AG04450 (cell line): ENCODE measurements around the gene DNAAF6. TPM values are rescaled to one million over a fixed set of nuclear protein-coding genes. Genes with fewer than 3 reads are reported as not detected.

Source experiments
- CTCF ChIA-PET: fragments of 300-600, 350-600 bp; formaldehyde crosslinking; extraction: SDS; loops from one replicate; lab custom pipeline; 2022; ENCODE audit warnings: antibody characterized with exemption, inconsistent platforms; lab: Charles Lee
- POLR2A ChIA-PET: fragments of 350-600 bp; formaldehyde crosslinking; extraction: SDS; loops from one replicate; lab custom pipeline; 2021; ENCODE audit warnings: antibody characterized with exemption, inconsistent platforms; lab: Yijun Ruan, JAX
- DNase-seq: peaks from one replicate; pipeline ENCODE4 v3.0.0-alpha.2; 2011; ENCODE audit warnings: low read depth, low spot score
- H3K27ac ChIP-seq: one replicate; pipeline ENCODE4 v1.5.1; 2012; ENCODE audit warnings: low read depth, low read length, control low read depth
- H3K27me3 ChIP-seq: one replicate; pipeline ENCODE4 v1.6.0; 2012; ENCODE audit warnings: low read length; ENCODE audit not compliant: control insufficient read depth, insufficient read depth
- H3K4me3 ChIP-seq: 2 replicates; pipeline ENCODE4 v1.5.1; 2011; ENCODE audit warnings: mild to moderate bottlenecking, low read depth, low read length, control low read depth
- H3K9me3 ChIP-seq: 2 replicates; pipeline ENCODE4 v1.5.1; 2012; ENCODE audit warnings: low read length; ENCODE audit not compliant: control insufficient read depth, insufficient read depth
- CTCF ChIP-seq: IDR thresholded peaks from 2 replicates; pipeline ENCODE4 v1.5.1; 2011; ENCODE audit warnings: low read depth, low read length, control low read depth, inconsistent platforms
- polyA plus RNA-seq: library from polyadenylated mRNA; depleted of rRNA; stranded (reverse); fragments of >200 nt; gene quantifications from 2 replicates; pipeline ENCODE4 v1.2.3, GENCODE V29; 2011

DNAAF6 gene
- polyA plus RNA-seq, 1 experiment = not detected

GRCh38 chrX:107206697-107207065 lies 270 bp downstream of the DNAAF6 start:
- H3K27me3 ChIP-seq = no peaks in the 10 kb centered on the region
- H3K27ac ChIP-seq = no peak overlapping the region
- H3K9me3 ChIP-seq = no peaks in the 10 kb centered on the region
- DNase-seq = no peak
- no peak for TF ChIP-seq CTCF
- CTCF ChIA-PET = no interaction called here
- POLR2A ChIA-PET = no interaction called here
- H3K4me3 ChIP-seq = no peak overlapping the region

- H3K9me3 ChIP-seq = no peaks in the 10 kb centered on the region
- ChIA-PET CTCF (no interaction called here), POLR2A (no interaction called here)
Observed at GRCh38 chrX:107207089-107207488, 678 bp downstream of the DNAAF6 start.

GRCh38 chrX:107207943-107208342 lies 1.5 kb downstream of the DNAAF6 start:
- Histone ChIP-seq H3K27me3 (no peaks in the 10 kb centered on the region), H3K4me3 (no peak overlapping the region), H3K27ac (no peak overlapping the region), H3K9me3 (no peaks in the 10 kb centered on the region)
- POLR2A ChIA-PET = no interaction called here
- CTCF ChIA-PET = interaction anchor here (0.7 kb wide), 1 partner anchor 1277 kb away, joined by 3 read pairs; no protein-coding TSS in a partner anchor
- TF ChIP-seq CTCF = no peak
- DNase-seq = no peak

More at GRCh38 chrX:107207089-107207488, 678 bp downstream of the DNAAF6 start:
- Histone ChIP-seq H3K27me3 (no peaks in the 10 kb centered on the region), H3K4me3 (no peak overlapping the region), H3K27ac (no peak overlapping the region)
- TF ChIP-seq CTCF = no peak
- no peak for DNase-seq

- H3K4me3 ChIP-seq = no peak overlapping the region
- POLR2A ChIA-PET = no interaction called here
- DNase-seq = no peak
Observed at GRCh38 chrX:107213477-107213876, 7.1 kb downstream of the DNAAF6 start.

GRCh38 chrX:107226757-107227156 lies 20.3 kb downstream of the DNAAF6 start:
- no peaks in the 10 kb centered on the region for H3K9me3 ChIP-seq
- no peak overlapping the region for H3K4me3 ChIP-seq
- no peaks in the 10 kb centered on the region for H3K27me3 ChIP-seq
- DNase-seq = no peak
- ChIA-PET CTCF (no interaction called here), POLR2A (no interaction called here)
- H3K27ac ChIP-seq = no peak overlapping the region
- TF ChIP-seq CTCF = no peak

More at GRCh38 chrX:107213477-107213876, 7.1 kb downstream of the DNAAF6 start:
- Histone ChIP-seq H3K27me3 (no peaks in the 10 kb centered on the region), H3K9me3 (no peaks in the 10 kb centered on the region), H3K27ac (no peak overlapping the region)
- TF ChIP-seq CTCF = no peak
- CTCF ChIA-PET = interaction anchor here (0.6 kb wide), 1 partner anchor 59 kb away, joined by 5 read pairs; no protein-coding TSS in a partner anchor
